Right atrium auricular region (tissue), 2 donors: Measurements from ENCODE around the gene CXXC1. TPM values are rescaled to one million over a fixed set of nuclear protein-coding genes. Genes with fewer than 3 reads are reported as not detected.

ENCODE experiments used
- DNase-seq: peaks from one replicate; pipeline ENCODE4 v3.0.0-alpha.2; 2019; ENCODE audit warnings: low spot score
- H3K27ac ChIP-seq, 2 donors: fragments of 200-600 bp; sonication (generic); 1 replicate in 1 of 2; 2 replicates in 1 of 2; pipeline ENCODE4 v1.5.1; 2016 to 2019
- H3K27me3 ChIP-seq, 2 donors: fragments of 200-600 bp; sonication (generic); one replicate each; pipeline versions ENCODE4 v1.5.1 to v1.6.0; 2017 to 2019
- H3K36me3 ChIP-seq: fragments of 200-600 bp; sonication (generic); one replicate; pipeline ENCODE4 v1.5.1; 2016
- H3K4me1 ChIP-seq, 2 donors: fragments of 200-600 bp; sonication (generic); one replicate each; pipeline versions ENCODE4 v1.5.1 to v1.6.0; 2017 to 2019
- H3K4me3 ChIP-seq, 2 donors: fragments of 200-600 bp; sonication (generic); 1 replicate in 1 of 2; 2 replicates in 1 of 2; pipeline ENCODE4 v1.5.1; 2017 to 2019; ENCODE audit warnings: mild to moderate bottlenecking in 1 of 2, moderate library complexity in 1 of 2
- H3K9me3 ChIP-seq, 2 donors: fragments of 200-600 bp; sonication (generic); one replicate each; pipeline ENCODE4 v1.5.1; 2019
- CTCF ChIP-seq, 2 donors: fragments of 200-600 bp; sonication (generic); IDR thresholded peaks; one replicate each; pipeline ENCODE4 v1.5.1; 2019; ENCODE audit warnings: antibody characterized with exemption in 2 of 2
- total RNA-seq, 2 donors: library from RNA; depleted of rRNA; stranded (reverse); fragments of >200 nt; gene quantifications; one replicate each; pipeline ENCODE4 v1.1.0, GENCODE V29; 2016

The CXXC1 gene
- total RNA-seq, 2 donors from 2014 or later = 17.1 to 38.3 TPM

GRCh38 chr18:50274044-50274442 lies 13.4 kb downstream of the CXXC1 start:
- Histone ChIP-seq H3K9me3 (no peaks in the 10 kb centered on the region), H3K4me3 (no peak overlapping the region), H3K27ac (no peak overlapping the region), H3K27me3 (no peaks in the 10 kb centered on the region), H3K36me3 (peaks cover 85% of the 10 kb centered on the region), H3K4me1 (peaks cover 0 to 3% of the 10 kb centered on the region in 2 donors)
- no peak for TF ChIP-seq CTCF (IDR thresholded peaks at IDR 0.05)
- DNase-seq = no peak

- no peak overlapping the region for H3K4me3 ChIP-seq
- peaks cover 85% of the 10 kb centered on the region for H3K36me3 ChIP-seq
- no peak overlapping the region for H3K27ac ChIP-seq
- TF ChIP-seq CTCF (IDR thresholded peaks at IDR 0.05) = no peak
- DNase-seq = no peak
- no peaks in the 10 kb centered on the region for H3K9me3 ChIP-seq
- H3K27me3 ChIP-seq = no peaks in the 10 kb centered on the region
- peaks cover 0 to 2% of the 10 kb centered on the region in 2 donors for H3K4me1 ChIP-seq
Measured at GRCh38 chr18:50273203-50274043, 14.1 kb downstream of the CXXC1 start.

GRCh38 chr18:50272568-50272967 lies 14.9 kb downstream of the CXXC1 start:
- H3K27ac ChIP-seq = no peak overlapping the region
- H3K4me1 ChIP-seq = peaks cover 0 to 9% of the 10 kb centered on the region in 2 donors
- H3K4me3 ChIP-seq = no peak overlapping the region
- TF ChIP-seq CTCF (IDR thresholded peaks at IDR 0.05) = no peak
- no peaks in the 10 kb centered on the region for H3K9me3 ChIP-seq
- DNase-seq = no peak
- H3K27me3 ChIP-seq = no peaks in the 10 kb centered on the region
- peaks cover 79% of the 10 kb centered on the region for H3K36me3 ChIP-seq

DNA sequence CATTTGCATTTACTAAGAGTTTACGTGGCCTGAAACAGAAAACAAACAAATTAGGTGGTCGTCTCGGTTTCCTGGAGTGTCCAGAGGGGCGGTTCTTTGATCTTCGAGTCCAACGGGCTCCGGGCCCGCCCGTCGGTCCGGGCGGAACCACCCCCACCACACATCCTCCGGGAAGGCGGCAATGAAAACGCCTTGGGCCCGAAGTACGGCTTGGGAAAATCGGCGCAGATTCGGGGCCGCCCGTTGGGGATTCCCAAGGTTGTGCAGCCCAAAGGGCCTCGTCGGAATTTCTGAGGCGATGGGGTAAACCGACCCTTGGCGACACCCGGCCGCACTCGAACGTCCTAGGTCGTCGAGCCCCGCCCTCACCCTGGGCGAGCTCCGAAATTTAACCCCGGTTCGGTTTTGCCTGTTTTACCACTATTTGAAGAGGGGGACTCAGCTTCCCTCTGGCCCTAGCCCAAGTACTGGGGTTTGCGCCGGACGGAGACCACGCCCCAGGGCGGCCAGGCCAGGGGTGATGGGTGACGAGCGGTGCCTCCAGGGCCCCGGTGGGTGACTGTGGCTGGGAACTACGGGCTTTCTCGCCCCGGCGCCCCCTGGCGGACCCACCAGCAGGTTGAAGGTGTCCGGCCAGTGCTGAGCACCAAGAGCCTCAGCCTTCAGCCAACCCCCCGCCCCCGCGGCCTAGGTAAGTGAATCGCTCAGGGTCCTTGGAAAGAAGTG lies 19.3 kb downstream of the CXXC1 start:
- Histone ChIP-seq H3K4me3 (peak overlapping the region; percentile 46 to 57), H3K27me3 (no peaks in the 10 kb centered on the region), H3K9me3 (no peaks in the 10 kb centered on the region), H3K27ac (peak overlapping the region; percentile 74 to 81), H3K4me1 (peaks cover 0 to 29% of the 10 kb centered on the region in 2 donors), H3K36me3 (peaks cover 36% of the 10 kb centered on the region)
- peak; percentile 76 to 80 for TF ChIP-seq CTCF (IDR thresholded peaks at IDR 0.05)
- DNase-seq = peak; percentile 83

DNA sequence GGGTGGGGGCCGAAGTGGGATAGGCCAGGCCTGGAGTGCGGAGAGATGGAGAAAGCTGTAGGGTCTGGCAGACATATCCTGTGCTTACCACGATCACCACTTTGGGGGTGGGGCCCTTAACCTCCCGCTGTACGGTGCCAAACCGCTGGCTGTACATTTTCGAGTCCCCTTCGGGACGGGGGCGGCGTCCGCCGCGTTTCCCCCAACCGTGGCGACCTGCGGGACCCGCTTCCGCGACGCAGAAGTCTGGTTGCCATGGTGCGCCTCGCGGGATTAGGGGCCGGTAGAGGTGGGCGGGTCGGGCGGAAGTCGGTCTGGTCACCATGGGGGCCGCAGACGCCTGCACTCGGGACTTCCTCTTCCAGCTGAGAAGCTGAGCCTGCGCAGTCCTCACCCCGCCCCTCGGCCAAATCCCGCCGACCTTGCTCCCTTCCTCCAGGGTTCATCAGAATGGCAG lies 21.2 kb downstream of the CXXC1 start, which contains the start of gene CFAP53:
Gene CFAP53, minus strand, starts transcription at position 248 of the 457 bp plus-strand sequence. Its CDS starts 91 bp downstream, at position 157.
- Histone ChIP-seq H3K27me3 (no peaks in the 10 kb centered on the region), H3K9me3 (no peaks in the 10 kb centered on the region), H3K36me3 (peaks cover 17% of the 10 kb centered on the region), H3K4me3 (peak within 1 kb of the TSS; percentile 63 to 68), H3K4me1 (peaks cover 0 to 29% of the 10 kb centered on the region in 2 donors), H3K27ac (peak within 1 kb of the TSS; percentile 27 to 66)
- DNase-seq = peak; percentile 92
- TF ChIP-seq CTCF (IDR thresholded peaks at IDR 0.05) = no peak
